GM18951 (cell line): ENCODE results near the gene FLCN.
"Not testable (repeated sequence)": the region's sequence is repeated elsewhere in the genome, so short reads cannot be mapped to it uniquely, and the experiment has no call there.

Experiments
- POLR2A ChIP-seq: IDR thresholded peaks from 4 replicates; pipeline ENCODE4 v1.6.1; 2011; ENCODE audit warnings: mild to moderate bottlenecking; ENCODE audit not compliant: insufficient read length, insufficient read depth; ENCODE audit errors: extremely low read depth
- in situ Hi-C: fragments of 300-500 bp; cut with MboI; formaldehyde crosslinking; loops from one replicate; pipeline ENCODE4 v1.12.0; 2022; ENCODE audit warnings: low sequenced_read_pairs, mixed read lengths, inconsistent platforms; ENCODE audit not compliant: unreplicated experiment

FLCN gene, protein sequence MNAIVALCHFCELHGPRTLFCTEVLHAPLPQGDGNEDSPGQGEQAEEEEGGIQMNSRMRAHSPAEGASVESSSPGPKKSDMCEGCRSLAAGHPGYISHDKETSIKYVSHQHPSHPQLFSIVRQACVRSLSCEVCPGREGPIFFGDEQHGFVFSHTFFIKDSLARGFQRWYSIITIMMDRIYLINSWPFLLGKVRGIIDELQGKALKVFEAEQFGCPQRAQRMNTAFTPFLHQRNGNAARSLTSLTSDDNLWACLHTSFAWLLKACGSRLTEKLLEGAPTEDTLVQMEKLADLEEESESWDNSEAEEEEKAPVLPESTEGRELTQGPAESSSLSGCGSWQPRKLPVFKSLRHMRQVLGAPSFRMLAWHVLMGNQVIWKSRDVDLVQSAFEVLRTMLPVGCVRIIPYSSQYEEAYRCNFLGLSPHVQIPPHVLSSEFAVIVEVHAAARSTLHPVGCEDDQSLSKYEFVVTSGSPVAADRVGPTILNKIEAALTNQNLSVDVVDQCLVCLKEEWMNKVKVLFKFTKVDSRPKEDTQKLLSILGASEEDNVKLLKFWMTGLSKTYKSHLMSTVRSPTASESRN

DNA sequence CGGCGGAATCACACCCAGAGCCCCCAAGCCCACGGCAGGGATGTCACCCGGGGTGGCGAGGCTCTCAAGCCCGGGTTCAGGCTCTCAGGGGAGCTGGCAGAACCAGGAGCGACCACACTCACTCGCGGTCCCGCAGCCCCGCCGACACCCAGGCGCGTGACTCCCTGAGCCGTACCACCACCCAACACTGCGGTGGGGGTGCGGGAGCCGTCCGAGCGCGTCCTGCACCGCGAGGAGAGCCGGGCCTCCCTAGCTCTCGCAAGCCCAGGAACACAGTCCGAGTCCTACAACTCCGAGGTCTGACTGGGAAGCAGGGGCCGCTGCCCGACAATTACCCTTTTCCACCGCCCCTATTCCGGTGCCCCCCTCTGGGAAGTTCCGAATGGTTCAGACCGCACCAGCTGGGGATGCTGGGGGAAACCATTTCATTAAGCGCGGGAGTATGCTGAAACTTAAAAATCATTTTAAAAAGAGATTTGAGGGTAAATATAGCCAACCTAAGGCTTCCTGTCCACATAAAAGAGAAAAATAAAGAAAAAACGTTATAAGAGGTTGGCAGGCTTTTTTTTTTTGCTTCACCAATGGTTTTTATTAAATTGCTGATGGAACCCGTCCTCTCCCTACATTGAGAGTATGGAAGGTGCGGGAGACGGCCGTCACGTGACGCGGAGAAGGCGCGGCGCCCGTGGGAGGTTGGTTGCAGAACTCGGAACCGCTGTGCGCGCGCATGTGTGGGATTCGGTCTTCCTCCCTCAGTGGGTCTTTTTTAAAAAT is at the start of gene FLCN:
FLCN (minus strand) TSS at position 143 of the 774 bp plus-strand sequence. CDS start 9,031 bp downstream, outside the sequence.
- in situ Hi-C loops = no loop called here
- TF ChIP-seq POLR2A = peak; percentile 87

DNA sequence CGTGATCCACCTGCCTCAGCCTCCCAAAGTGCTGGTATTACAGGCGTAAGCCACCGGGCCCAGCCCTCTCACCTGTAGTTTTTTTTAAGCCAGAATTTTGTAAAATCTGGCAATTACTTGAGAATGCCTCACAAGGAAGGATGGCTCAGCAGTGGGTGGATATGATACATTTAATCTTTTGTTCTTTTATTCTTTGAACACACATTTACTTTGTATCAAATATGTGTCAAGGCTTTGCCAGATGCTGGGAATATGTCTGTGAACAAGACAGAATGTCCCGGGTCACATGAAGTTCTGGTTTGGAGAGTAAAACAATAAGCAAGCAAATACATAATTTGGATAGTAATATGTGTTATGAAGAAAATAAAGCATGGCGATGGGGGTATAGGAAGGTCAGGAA is 49.0 kb upstream of the FLCN start:
- no peak for TF ChIP-seq POLR2A
- in situ Hi-C loops = no loop called here

DNA sequence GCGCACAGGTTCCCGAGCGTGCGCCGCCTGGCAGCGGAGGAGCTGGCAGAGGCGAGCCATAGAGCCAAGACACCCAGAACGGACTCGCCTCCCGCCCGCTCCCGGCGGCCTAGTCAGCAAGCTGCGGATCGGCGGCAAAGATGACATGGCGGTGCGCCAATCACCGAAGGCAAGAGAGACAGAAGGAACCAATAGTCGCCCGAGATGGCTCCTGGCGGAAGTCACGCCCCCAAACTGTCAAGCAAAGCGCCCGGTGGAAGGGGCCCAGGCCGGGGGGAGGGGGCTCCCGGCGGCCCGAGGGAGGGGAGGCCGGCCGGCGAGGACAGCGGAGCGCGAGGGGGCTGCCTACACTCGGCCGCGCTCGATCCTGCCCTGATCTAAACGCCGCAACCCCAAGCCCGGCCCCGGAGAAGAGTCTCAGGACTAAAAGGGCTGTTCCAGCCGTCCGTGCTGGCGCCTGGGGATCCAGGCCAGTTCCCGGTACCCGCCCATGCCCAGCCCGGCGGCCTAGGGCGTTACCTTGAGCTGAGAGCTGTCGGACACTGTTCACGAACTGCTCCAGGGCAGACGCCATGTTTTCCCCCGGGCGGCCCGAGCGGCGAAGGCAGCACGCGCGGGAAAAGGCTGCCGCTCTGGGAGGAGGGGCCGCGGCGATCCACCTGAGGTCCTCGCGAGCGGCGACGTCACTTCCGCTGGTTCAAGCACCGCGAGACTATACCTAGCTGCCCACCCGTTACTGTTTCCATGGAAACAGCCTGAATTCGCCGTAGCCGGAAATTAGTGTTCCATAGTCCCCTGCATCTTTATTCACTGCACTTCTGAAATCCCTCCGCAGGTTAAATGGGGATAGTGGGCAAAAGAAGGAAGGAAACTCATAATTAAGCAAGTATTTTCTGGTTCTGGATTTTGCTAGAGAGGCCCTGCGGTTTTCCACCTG is 43.9 kb upstream of the FLCN start, which contains the start of gene COPS3:
COPS3 (minus strand) TSS at position 634 of the 937 bp plus-strand sequence; CDS start at position 574, 60 bp downstream.
- in situ Hi-C loops = no loop called here
- TF ChIP-seq POLR2A = peak; percentile 81

DNA sequence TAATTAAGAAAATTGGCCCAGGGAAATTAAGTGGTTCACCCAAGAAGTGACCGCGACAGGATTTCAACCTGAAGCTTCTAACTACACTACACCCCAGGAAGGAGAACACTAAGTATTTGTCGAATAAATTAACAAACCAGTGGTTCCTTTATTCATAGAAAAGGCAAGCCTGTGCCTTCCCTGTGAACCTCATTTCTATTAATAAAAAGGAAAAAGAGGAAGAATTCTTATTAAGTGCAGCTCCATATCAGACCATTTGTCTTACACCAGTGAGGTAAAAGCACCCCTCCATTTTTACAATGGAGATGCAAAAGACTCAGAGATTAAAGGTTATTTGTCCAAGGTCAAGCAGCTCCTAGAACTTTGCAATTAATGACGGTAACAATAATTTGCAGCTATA is 42.3 kb upstream of the FLCN start:
- in situ Hi-C loops = no loop called here
- no peak for TF ChIP-seq POLR2A

DNA sequence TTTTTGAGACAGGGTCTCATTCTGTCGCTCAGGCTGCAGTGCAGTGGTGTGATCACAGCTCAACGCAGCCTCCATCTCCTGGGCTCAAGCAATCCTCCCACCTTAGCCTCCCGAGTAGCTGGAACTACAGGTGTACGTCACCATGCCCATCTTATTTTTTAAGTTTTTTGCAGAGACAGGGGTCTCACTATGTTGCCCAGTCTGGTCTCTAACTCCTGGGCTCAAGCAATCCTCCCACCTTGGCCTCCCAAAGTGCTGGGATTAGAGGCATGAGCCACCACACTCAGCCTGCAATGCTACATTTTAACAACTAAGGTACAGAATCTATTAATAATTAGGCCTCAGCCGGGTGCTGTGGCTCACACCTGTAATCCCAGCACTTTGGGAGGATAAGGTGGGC is 40.5 kb upstream of the FLCN start:
- in situ Hi-C loops = not testable (repeated sequence)

DNA sequence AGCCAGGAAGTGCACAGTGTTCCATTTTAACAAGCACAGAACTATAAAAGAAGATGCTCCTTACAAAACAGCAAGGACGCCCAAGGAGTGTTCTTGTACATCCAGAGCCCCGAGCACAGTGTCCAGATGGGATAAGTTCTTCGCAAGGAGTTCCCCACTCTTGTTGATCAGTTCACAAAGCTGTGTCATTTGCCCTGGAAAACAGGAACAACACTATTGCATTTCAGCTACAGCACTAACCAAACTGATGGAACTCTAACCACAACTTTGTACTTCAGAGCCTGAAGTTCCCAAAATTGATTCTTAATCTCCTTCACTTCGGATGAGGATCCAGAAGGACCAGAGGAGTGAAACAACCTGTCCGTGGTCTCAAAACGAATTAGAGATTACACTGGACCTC is 39.0 kb upstream of the FLCN start:
- in situ Hi-C loops = no loop called here
- no peak for TF ChIP-seq POLR2A

DNA sequence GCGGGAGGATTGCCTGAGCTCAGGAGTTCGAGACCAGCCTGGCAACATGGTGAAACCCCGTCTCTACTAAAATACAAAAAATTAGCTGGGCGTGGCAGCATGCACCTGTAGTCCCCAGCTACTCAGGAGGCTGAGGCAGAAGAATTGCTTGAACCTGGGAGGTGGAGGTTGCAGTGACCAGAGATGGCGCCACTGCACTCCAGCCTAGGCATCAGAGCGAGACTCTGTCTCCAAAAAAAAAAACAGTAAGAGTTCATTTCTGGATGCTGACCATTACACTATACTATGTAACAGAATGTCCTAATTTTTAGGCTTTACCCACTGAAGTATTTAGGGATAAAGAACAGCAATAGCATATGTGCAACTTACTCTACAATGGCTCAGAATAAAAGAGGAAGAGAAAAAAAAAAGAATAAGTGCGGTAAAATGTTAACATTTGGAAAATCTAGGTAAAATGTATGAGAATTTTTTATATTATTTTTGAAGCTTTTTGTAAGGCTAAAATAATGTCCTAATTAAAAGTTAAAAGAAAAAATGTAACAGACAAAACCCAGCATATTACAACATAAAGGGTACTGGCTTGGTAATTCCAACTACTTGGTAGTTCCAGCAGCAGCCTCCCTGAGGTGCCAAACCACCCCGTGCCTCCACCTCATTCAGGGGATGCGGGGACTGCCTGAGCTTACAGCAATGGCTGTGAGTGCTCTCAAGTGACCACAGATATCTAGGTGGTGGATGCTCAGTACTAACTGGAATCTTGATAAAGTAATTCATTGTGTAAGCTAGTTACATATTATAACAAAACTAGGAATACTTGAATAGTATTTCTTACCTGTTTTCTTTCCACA is 33.2 kb upstream of the FLCN start:
- TF ChIP-seq POLR2A = no peak
- in situ Hi-C loops = no loop called here

DNA sequence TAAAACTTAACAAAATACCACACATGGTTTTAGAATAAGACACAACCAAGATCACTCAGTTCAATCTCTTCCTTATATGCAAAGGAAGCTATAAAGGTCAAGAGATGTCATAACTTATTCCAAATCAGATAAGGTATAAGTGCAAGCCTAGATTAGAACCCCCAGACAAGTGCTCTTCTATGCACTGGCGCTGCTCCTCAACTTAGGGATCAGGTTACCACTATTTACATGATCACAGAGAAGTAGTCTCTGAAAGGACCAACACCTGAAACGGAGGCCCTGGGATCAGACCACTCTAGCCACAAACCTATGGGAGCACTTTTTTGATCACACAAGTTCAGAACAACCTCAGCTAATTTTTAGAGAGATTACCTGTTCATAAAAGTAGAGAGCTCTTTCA is 27.5 kb upstream of the FLCN start:
- TF ChIP-seq POLR2A = no peak
- in situ Hi-C loops = no loop called here

DNA sequence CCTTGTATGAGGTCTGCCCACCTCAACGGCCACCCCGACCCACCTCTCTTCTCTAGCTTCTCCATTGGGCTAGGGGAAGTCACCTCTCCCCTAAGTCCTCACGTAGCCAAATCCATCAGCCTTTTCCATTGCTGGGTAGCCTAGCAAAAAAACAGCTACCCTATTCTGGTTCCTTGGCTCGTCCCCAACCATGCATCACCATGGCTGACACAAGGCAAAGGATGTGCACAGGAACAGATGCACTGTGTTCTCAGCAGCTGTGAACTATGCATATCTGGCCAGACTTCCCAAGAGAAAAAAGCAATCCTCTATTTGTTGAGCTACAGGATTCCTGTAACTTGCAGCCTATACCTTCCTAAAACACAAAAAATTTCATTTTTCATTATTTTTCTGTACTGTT is 22.0 kb upstream of the FLCN start:
- in situ Hi-C loops = no loop called here
- no peak for TF ChIP-seq POLR2A

DNA sequence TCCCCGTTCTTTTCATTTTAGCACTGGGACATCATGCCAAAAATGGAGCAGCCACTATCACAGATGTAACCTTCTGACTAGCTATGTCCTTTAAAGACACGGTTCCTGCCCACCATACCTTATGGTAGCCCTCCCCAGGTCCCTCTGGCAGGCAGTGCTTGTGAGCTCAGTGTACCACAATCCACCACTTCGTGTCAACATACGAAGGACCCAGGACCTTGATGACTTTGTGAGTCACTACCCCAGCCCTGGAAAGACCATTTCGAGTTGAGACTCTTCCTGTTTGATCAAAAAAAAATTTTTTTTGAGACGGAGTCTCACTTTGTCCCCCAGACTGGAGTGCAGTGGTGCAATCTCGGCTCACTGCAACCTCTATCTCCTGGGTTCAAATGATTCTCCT is 21.0 kb upstream of the FLCN start:
- in situ Hi-C loops = no loop called here
- no peak for TF ChIP-seq POLR2A

DNA sequence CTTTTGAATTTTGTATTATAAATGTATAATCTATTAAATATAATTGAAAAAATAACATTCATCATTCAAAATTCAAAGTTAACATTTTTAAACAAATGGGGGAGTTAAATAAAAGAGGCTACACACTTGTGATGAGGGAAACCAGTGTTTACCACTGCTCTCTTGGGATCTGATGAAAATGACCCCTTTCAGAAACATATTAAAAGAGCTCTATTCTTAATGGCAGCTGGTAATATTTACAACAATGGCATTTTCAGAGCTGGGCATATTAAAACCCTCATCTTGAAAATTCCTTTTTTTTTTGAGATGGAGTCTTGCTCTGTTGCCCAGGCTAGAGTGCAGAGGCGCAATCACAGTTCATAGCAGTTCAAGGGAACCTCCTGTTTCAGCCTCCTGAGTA is 19.3 kb upstream of the FLCN start:
- in situ Hi-C loops = no loop called here
- no peak for TF ChIP-seq POLR2A

DNA sequence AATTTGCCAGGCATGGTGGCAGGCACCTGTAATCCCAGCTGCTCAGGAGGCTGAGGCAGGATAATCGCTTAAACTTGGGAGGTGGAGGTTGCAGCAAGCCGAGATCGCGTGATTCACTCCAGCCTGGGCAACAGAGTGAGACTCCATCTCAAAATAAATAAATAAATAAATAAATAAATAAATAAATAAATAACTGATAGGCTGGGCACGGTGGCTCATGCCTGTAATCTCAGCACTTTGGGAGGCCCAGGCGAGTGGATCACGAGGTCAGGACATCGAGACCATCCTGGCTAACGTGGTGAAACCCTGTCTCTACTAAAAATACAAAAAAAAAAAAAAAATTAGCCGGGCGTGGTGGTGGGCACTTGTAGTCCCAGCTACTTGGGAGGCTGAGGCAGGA is 18.7 kb upstream of the FLCN start:
- in situ Hi-C loops = not testable (repeated sequence)
